HG02678 (cell line): ENCODE results near the gene SF3B2.
"Not testable (repeated sequence)": the region's sequence is repeated elsewhere in the genome, so short reads cannot be mapped to it uniquely, and the experiment has no call there.

Experiments
- ATAC-seq: cut with Tn5 transposase; IDR thresholded peaks from one replicate; pipeline ENCODE4 v1.9.1; 2021; ENCODE audit warnings: mild to moderate bottlenecking, moderate library complexity; ENCODE audit not compliant: unreplicated experiment

Gene SF3B2

DNA sequence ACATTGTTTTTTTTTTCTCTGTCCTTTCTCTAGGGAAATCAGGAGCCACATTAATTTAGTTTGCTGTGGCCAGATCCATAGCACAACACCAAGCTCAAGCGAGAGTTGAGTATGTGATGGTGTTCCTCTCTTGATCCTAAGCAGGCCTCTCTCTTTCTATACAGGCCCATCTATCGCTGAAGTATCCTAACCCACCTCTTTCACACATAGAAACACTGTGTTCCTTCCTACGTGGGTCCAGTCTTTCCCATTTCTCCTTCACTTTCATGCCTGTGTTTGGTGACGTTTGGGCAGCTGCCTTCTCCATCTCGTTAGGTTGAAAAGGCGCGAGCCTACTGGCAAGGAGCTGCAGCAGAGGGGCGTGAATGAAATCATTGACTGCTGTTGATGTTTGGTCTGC is 20.4 kb downstream of the SF3B2 start:
- ATAC-seq, result no peak

DNA sequence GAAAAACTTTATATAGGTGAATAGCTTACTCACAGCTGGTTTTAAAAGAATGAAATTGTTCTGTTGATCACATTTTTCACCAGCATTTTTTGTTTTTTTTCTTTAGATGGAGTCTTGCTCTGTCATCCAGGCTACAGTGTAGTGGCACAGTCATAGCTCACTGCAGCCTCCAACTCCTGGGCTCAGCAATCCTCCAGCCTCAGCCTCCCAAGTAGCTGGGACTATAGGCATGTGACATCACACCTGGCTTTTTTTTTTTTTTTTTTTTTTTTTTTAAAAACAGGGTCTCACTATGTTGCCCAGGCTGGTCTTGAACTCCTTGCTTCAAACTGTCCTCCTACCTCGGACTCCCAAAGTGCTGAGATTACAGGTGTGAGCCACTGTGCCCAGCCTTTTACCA is 21.5 kb downstream of the SF3B2 start:
- no peak for ATAC-seq

DNA sequence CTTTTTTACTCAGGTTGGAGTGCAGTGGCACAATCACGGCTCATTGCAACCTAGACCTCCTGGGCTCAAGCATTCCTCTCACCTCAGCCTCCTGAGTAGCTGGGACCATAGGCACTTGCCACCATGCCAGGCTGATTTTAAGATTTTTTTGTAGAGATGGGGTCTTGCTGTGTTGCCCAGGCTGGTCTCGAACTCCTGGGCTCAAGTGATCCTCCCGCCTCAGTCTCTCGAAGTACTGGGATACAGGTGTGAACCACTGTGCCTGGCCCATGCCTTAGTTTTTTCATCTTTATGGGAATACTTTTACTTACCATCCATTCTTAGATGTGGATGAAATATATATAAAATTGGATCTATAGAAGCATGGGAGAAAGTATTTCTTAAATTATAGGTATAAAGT is 23.1 kb downstream of the SF3B2 start:
- ATAC-seq, result no peak

DNA sequence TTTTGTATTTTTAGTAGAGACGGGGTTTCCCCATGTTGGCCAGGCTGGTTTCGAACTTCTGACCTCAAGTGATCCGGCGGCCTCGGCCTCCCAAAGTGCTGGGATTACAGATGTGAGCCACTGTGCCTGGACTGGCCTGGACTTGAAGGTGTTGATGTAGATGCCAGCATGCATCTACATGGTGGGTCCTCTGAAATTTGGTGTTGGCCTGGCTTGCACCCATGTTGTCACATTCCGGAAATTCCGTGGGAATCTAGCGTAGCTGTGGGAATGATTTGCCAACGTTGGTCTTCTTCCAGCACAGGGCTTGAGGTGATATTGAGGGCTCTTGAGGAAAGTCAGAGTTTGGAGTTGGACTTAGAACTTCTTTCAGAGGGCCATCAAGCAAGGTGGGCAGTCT is 24.4 kb downstream of the SF3B2 start:
- no peak for ATAC-seq

DNA sequence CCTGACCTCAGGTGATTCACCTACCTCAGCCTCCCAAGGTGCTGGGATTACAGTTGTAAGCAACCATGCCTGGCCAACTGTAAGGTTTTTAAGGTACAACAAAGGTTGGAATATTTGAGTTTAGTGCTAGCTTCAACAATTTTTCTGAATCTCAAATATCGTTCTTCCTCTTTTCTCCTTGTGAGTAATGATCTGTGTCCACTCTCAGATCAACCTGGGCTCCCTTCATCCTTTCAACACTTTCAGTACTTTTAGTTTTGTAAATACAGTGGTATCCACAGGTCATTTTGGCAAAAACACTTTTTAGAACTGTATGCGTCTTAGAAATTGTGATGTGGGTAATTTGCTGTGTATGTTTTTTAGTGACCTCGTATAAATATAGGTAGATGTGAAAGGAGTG is 25.8 kb downstream of the SF3B2 start:
- no peak for ATAC-seq

DNA sequence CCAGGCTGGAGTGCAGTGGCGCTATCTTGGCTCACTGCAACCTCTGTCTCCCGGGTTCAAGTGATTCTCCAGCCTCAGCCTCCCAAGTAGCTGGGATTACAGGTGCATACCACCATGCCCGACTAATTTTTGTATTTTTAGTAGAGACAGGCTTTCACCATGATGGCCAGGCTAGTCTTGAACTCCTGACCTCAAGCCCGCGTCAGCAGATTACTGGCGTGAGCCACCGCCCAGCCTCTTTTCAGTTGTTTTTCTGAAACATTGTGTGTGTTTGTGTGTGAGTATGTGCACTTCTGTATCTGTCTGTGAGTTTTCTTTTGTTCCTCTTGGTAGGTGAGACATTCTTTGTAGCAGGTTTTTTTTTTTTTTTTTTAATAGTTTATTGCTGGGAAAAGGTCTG is 26.8 kb downstream of the SF3B2 start:
- not testable (repeated sequence) for ATAC-seq

DNA sequence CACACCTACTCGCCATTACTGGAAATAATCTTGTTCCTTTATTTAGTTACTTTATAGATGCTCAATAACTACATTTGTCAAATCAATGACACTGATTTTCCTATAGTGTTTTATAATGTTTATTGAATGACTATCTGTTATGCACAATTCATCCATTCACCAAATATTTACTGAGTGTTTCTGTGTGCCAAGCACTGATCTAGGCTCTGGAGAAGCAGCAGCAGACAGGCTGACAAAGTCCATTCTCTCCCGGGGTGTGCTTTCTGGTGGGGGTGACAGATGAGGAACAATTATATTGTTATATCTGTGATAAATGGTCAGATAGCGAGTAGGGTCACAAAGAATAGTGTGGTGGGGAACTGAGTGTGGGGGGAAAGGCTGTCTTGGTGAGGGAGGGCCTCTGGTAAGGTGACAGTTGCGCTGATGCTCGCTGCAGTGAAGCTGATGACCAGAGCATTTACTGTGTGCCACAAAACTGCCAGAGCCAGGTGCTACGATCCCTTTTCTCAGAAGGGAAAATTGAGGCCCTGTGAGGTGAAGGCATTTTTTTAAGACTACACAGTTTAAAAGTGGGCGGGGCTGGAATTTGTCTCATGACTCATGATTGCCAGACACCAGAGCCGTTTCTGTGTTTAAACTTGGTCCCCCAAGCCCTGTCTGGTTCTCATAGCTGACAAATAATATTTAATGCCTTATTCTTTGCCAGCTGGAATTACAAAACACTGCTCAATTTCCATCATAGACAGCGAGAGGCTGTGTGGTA is 28.1 kb downstream of the SF3B2 start:
- ATAC-seq, result no peak

DNA sequence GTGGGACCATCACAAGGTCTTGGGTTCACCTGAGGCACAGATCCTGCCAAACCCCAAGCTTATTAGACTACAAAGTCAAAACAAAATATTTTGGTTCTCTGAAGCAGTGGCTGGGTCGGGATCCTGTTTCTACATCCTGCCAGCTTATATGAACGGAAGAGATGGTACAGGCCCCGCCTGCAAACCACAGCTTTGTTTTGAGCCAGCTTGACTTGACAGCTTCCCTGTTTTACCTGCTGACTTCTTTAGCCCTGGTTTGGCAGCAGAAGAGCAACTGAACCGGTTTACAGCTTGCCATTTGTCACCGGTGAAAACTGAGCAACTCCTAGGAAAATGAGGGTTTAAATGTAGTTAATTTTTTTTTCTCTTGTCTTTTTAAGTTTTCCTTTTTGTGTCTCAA is 29.3 kb downstream of the SF3B2 start:
- ATAC-seq, result no peak

DNA sequence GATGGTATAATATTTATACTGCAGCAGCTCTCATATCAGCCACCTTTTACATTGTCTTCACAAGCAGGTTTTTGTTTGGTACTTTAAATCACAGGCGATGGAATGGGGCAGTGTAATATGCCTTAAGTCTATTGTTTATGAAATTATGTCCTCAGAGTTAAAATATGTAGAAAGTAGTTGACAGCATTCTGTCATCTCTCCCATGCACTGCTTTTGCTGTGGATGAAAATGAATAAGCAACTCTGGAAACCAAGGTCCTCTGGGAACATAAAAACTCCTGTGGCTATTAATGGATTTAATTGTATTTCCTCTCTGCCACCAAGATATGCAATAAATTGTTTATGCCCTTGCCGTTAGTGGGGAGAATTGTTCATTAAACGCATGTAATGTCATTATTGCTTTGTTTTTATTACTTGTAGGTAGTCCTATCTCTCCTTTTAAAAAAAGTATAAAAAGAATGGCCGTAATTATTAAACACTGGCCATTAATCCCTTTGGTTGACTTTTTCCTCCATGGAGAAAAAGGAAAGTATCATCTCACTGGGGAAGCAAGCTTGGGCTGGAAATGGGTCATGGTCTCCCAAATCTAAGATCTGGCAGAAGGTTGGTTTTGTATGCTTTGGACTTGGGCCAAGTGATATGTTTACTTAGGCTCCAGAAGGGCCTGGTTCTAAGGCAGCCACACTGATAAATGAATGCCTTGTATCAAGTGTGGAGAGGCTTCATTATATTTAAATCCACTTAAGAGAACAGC is 31.0 kb downstream of the SF3B2 start:
- no peak for ATAC-seq

DNA sequence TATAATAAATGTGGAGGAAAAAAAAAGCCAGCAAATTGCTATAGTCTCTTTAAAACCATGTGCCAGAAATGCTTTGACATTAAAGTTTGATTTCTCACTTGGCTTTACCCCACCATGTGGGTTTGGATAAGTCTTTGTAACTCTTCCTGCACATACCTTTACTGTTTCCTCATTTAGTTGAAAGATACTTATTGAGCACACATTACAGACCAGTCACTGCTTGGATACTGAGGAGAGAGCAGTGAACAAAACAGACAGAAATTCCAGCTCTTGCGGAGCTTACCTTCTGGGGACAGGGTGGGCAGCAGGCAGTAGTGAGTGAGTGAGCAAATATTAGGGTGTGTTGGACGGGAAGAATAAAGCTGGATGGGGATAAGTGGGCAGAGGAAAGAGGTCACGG is 31.6 kb downstream of the SF3B2 start:
- ATAC-seq, result no peak

DNA sequence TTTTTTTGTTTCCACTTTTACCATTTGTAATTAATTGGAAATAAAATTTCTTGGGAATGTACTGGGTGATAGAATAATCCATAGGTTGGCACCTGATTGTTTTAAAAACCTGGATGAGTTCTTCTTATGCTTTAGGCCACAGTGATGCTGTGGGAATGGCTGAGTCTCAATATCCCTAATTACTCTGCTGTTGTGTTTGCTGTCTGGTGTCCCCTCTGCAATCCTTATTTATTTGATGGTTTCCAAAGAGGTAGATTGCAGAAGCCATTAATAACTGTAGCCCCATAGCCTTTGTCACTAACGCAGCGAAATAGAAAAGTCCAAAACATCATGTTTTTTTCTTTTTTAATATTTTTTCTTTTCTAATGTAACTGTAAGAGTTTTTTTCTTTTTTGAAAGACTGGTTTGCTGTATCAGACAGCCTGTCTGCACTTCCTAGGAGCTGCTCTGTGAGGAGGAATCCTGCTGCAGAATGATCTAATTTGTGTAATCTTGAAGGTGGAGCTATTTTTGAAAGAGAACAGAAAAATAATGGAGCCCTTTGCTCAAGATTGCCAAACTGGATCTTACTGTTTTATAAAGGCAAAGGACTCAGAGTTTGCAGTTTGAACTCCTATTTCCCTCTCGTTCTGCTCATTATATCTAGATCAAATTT is 32.8 kb downstream of the SF3B2 start:
- ATAC-seq, result no peak

DNA sequence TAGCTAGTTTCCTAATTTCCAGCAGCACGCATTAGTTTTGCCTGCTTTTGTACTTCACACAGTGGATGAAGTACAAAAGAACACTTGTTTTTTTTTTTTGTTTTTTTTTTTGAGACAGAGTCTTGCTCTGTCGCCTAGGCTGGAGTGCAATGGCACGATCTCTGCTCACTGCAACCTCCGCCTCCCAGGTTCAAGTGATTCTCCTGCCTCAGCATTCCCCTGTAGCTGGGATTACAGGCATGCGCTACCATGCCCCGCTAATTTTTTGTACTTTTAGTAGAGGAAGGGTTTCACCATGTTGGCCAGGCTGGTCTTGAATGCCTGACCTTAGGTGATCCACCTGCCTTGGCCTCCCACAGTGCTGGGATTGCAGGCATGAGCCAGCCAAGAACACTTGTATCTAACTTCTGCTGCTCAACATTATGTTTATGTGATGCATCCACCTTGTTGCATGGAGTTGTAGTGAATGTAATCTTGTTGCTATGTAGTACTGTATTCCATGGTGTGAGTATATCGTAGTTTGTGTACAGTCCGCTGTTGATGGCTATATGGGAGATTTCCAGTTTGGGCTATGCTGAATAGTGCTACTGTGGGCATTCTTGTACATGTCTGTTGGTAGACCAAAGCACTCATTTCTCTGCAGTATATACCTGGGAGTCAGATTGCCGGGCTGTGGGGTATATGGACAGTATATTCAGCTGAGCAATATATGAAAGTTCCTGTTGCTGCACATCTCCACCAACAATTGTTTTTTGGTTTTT is 35.2 kb downstream of the SF3B2 start:
- no peak for ATAC-seq

DNA sequence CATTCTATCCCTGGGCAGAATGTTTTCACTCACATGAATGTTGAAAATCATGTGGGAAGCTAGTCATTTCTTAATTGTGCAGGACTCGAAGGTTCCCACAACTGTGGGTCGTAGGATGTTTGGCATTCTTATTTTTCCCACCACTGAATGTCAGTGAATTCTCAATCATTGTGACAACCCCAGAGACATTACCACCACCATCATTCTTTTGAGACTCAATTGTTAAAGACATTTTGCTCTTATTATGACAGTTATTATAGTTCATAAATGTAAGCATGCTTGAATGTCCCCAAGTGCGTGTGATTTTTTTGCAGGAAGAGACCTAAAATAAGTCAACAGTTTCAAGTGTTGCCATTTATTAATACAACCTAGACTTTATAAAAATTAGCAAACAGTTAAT is 36.9 kb downstream of the SF3B2 start:
- no peak for ATAC-seq

DNA sequence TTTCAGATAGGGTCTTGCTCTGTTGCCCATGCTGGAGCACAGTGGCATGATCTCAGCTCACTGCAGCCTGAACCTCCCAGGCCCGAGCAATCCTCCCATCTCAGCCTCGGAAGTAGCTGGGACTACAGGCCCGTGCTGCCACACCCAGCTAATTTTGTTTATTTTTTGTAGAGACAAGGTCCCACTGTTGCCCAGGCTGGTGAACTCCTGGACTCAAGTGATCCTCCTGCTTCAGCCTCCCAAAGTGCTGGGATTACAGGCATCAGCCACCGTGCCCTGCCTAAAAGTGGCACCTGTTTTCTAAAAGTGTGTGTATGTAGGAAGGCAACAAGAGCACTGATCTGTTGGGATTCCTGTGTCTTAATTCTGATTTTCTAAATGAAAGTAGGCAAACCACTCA is 38.1 kb downstream of the SF3B2 start:
- no peak for ATAC-seq

DNA sequence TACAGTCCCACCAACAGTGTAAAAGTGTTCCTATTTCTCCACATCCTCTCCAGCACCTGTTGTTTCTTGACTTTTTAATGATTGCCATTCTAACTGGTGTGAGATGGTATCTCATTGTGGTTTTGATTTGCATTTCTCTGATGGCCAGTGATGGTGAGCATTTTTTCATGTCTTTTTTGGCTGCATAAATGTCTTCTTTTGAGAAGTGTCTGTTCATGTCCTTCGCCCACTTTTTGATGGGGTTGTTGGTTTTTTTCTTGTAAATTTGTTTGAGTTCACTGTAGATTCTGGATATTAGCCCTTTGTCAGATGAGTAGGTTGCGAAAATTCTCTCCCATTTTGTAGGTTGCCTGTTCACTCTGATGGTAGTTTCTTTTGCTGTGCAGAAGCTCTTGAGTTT is 40.0 kb downstream of the SF3B2 start:
- ATAC-seq, result not testable (repeated sequence)

DNA sequence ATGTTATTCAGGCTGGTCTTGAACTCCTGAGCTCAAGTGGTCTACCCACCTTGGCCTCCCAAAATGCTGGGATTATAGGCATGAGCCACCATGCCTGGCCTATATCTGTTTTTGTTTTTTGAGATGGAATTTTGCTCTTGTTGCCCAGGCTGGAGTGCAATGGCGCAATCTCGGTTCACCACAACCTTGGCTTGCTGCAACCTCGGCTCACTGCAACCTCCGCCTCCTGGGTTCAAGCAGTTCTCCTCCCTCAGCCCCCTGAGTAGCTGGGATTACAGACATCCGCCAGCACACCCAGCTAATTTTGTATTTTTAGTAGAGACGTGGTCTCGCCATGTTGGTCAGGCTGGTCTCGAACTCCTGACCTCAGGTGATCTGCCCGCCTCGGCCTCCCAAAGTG is 47.6 kb downstream of the SF3B2 start:
- not testable (repeated sequence) for ATAC-seq

DNA sequence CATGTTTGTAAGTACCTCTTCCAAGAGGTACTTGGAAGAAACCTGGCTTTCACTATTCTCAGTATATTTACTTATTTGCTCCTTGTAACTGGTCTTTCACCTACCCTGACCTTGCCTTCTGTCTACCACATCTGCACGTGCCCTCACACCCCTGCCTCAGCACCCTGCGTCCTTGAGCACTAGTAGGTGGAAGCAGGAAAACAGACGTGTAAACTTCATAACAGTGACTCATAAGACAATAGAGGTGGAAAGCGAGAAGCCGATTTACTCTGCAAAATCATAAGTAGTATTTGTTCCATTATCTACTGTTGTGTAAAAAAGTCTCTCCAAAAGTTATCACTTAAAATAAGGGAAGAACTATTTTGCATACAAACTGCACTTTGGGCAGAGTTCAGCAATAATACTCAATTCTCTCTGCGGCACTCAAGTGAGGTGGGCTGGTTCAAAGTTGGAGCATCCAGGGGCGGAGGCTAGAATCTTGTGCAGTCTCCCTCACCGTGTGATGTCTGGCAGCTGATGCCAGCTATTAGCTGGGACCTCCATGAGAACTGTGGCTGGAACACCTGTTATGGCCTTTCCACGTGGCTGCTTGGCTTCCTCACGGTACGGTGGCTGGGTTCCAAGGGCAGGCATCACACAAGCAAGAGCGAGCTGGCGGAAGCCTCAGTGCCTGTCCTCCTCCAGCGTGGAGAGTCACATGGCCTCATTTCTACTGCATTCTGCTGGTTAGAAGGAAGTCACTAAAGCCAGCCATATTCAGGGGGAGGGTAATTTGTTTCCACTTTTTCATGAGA is 48.3 kb downstream of the SF3B2 start:
- no peak for ATAC-seq

DNA sequence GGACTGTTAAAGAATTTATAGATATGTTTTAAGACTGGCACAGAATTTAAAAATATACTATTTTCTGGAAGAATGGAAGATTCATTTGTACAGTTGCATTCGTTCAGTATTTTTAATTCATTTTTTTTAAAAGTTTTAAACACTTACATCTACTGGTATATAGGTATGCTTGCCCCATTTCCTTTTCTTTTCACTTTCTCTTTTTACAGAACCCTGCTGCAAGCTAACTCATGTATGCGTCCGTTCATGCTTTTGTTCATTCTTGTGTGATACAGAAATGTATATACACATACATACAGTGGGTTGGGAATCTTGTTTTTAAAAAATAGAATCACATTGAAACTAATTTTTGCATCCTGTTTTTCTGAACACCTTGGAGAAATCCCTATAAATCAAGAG is 48.9 kb downstream of the SF3B2 start:
- no peak for ATAC-seq

DNA sequence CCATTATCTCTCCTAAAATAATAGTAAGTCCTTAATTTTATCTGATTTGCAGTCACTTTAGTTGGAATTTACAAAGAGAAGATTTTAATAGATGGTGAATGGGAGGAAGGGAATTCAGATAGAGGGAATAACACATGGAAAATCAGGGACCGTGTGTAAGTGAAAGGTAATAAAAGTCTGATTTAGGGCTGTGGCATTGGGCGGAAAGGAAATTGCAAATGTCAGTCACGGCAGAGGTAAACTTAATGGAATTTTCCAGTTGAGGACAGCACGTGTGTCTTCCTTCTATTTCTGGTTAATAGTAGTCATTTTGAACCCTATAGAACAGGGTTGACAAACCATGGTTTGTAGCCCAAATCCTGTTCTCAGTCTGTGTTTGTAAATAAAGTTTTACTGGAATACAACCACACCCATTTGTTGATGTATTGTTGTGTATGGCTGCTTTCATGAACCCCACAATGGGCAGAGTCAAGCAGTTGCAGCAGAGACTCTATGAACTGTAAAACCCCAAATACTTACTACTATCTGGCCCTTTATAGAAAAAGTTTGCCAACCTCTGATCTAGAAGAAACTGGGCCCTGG is 52.0 kb downstream of the SF3B2 start:
- ATAC-seq, result no peak
